SK-N-SH (cell line): Measurements from ENCODE around the gene KLRC1.
"Not testable (repeated sequence)": the region's sequence is repeated elsewhere in the genome, so short reads cannot be mapped to it uniquely, and the experiment has no call there.

Experiments used
- EP300 ChIP-seq, 2 experiments: IDR thresholded peaks; 2 replicates each; pipeline versions ENCODE4 v1.4.0 to v1.6.1; 2012; ENCODE audit warnings: borderline replicate concordance in 1 of 2, low read depth in 1 of 2, low read length in 1 of 2
- EZH2phosphoT487 ChIP-seq: fragments of 200-600 bp; sonication (generic); IDR thresholded peaks from 2 replicates; pipeline ENCODE4 v1.6.1; 2017; ENCODE audit warnings: low read depth, mixed run types, mild to moderate bottlenecking, antibody characterized with exemption, moderate library complexity, borderline replicate concordance
- FOXJ3 ChIP-seq: sonication (generic); formaldehyde crosslinking; IDR thresholded peaks from 2 replicates; pipeline ENCODE4 v1.5.1; 2020; ENCODE audit warnings: mild to moderate bottlenecking, missing genetic modification reagents
- JUND ChIP-seq: IDR thresholded peaks from 2 replicates; pipeline ENCODE4 v1.4.0; 2012
- RAD21 ChIP-seq: IDR thresholded peaks from 2 replicates; pipeline ENCODE4 v1.6.1; 2012; ENCODE audit warnings: mild to moderate bottlenecking, low read length
- YY1 ChIP-seq: IDR thresholded peaks from 2 replicates; pipeline ENCODE4 v1.4.0; 2012; ENCODE audit warnings: low read depth, mild to moderate bottlenecking
- TF ChIP-seq, protein P1 (sequence below): fragments of 200-600 bp; sonication (generic); IDR thresholded peaks from 2 replicates; pipeline ENCODE4 v1.6.1; 2017; ENCODE audit warnings: antibody characterized with exemption, mild to moderate bottlenecking, moderate library complexity
- TF ChIP-seq, protein P2 (sequence below): IDR thresholded peaks from 2 replicates; pipeline ENCODE4 v1.6.1; 2012; ENCODE audit warnings: mild to moderate bottlenecking, low read depth, low read length, moderate library complexity

DNA sequence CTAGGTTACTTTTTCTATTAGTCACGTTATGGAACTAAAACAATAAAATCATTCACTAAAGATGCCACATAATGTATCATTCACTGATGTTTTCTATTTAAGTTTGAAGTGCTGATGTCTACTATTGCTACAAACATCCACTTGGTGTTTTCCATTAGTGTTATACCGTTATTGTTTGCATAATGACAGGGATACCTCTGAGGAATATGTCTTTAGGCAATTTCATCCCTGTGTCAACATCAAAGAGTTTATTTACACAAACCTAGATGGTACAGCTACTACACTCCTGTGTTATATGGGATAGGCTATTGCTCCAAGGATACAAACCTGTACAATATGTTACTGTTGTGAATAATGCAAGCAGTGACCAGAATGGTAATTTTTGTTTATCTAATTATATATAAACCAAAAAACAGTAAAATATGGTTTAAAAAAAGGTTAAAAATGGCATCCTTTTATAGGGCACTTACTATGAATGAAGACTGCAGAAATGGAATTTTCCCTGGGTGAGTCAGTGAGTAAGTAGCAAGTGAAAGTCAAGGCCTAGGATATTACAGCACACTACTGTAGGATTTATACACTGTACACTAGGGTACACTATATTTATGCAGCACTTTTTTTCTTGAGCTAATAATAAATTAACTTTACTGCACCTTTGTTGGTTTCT, 13.4 kb downstream of the KLRC1 start:
- TF ChIP-seq, protein P1, sequence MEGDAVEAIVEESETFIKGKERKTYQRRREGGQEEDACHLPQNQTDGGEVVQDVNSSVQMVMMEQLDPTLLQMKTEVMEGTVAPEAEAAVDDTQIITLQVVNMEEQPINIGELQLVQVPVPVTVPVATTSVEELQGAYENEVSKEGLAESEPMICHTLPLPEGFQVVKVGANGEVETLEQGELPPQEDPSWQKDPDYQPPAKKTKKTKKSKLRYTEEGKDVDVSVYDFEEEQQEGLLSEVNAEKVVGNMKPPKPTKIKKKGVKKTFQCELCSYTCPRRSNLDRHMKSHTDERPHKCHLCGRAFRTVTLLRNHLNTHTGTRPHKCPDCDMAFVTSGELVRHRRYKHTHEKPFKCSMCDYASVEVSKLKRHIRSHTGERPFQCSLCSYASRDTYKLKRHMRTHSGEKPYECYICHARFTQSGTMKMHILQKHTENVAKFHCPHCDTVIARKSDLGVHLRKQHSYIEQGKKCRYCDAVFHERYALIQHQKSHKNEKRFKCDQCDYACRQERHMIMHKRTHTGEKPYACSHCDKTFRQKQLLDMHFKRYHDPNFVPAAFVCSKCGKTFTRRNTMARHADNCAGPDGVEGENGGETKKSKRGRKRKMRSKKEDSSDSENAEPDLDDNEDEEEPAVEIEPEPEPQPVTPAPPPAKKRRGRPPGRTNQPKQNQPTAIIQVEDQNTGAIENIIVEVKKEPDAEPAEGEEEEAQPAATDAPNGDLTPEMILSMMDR = not testable (repeated sequence)
- TF ChIP-seq RAD21; FOXJ3 (CRISPR knock-in tag); YY1; EZH2phosphoT487; EP300 (IDR thresholded peaks at IDR 0.05; ENCODE audit: borderline replicate concordance in 1 of 2, low read depth in 1 of 2, low read length in 1 of 2); JUND: not testable (repeated sequence)
- TF ChIP-seq, protein P2, sequence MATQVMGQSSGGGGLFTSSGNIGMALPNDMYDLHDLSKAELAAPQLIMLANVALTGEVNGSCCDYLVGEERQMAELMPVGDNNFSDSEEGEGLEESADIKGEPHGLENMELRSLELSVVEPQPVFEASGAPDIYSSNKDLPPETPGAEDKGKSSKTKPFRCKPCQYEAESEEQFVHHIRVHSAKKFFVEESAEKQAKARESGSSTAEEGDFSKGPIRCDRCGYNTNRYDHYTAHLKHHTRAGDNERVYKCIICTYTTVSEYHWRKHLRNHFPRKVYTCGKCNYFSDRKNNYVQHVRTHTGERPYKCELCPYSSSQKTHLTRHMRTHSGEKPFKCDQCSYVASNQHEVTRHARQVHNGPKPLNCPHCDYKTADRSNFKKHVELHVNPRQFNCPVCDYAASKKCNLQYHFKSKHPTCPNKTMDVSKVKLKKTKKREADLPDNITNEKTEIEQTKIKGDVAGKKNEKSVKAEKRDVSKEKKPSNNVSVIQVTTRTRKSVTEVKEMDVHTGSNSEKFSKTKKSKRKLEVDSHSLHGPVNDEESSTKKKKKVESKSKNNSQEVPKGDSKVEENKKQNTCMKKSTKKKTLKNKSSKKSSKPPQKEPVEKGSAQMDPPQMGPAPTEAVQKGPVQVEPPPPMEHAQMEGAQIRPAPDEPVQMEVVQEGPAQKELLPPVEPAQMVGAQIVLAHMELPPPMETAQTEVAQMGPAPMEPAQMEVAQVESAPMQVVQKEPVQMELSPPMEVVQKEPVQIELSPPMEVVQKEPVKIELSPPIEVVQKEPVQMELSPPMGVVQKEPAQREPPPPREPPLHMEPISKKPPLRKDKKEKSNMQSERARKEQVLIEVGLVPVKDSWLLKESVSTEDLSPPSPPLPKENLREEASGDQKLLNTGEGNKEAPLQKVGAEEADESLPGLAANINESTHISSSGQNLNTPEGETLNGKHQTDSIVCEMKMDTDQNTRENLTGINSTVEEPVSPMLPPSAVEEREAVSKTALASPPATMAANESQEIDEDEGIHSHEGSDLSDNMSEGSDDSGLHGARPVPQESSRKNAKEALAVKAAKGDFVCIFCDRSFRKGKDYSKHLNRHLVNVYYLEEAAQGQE = not testable (repeated sequence)
